Neural cell (in vitro differentiated cells): Measurements from ENCODE around the gene SUGCT. TPM values are rescaled to one million over a fixed set of nuclear protein-coding genes. Genes with fewer than 3 reads are reported as not detected.

Experiments
- H2AFZ ChIP-seq: fragments of 200-600, 300-800 bp; sonication (generic), shearing (Covaris generic); 2 replicates; pipeline ENCODE4 v1.6.0; 2014; ENCODE audit warnings: low read depth, mild to moderate bottlenecking, antibody characterized with exemption, low read length, moderate library complexity
- H3F3A ChIP-seq: fragments of 200-600 bp; shearing (Covaris generic); 2 replicates; pipeline ENCODE4 v1.6.1; 2016; ENCODE audit warnings: mild to moderate bottlenecking, moderate library complexity, mixed read lengths, antibody characterized with exemption, low read length; ENCODE audit not compliant: insufficient read depth, poor library complexity, severe bottlenecking
- H3K27ac ChIP-seq: fragments of 200-600, 300-800 bp; sonication (generic), shearing (Covaris generic); 2 replicates; pipeline ENCODE4 v1.5.1; 2014; ENCODE audit warnings: mild to moderate bottlenecking, low read length, moderate library complexity
- H3K27me3 ChIP-seq: fragments of 300-800, 200-600 bp; sonication (generic), shearing (Covaris generic); 2 replicates; pipeline ENCODE4 v1.6.0; 2014; ENCODE audit warnings: mild to moderate bottlenecking, low read depth, low read length, moderate library complexity; ENCODE audit not compliant: insufficient read depth
- H3K36me3 ChIP-seq: fragments of 300-800, 200-600 bp; sonication (generic), shearing (Covaris generic); 2 replicates; pipeline ENCODE4 v1.5.1; 2014; ENCODE audit warnings: mild to moderate bottlenecking, antibody characterized with exemption, low read length, moderate library complexity; ENCODE audit not compliant: insufficient read depth
- H3K4me2 ChIP-seq: fragments of 300-800, 200-600 bp; sonication (generic), shearing (Covaris generic); 2 replicates; pipeline ENCODE4 v1.6.0; 2014; ENCODE audit warnings: mild to moderate bottlenecking, low read length
- H3K4me3 ChIP-seq: fragments of 300-800, 200-600 bp; sonication (generic), shearing (Covaris generic); 2 replicates; pipeline ENCODE4 v1.5.1; 2014; ENCODE audit warnings: mild to moderate bottlenecking, low read length, moderate library complexity
- H3K79me2 ChIP-seq: fragments of 200-600 bp; shearing (Covaris generic); replicated peaks from 2 replicates; pipeline ENCODE4 v1.6.0; 2014; ENCODE audit warnings: mild to moderate bottlenecking, low read length, moderate library complexity; ENCODE audit not compliant: insufficient read depth
- H3K9ac ChIP-seq: fragments of 300-800, 200-600 bp; sonication (generic), shearing (Covaris generic); 2 replicates; pipeline ENCODE4 v1.6.1; 2016; ENCODE audit warnings: mild to moderate bottlenecking, low read length, mixed read lengths
- H3K9me2 ChIP-seq: fragments of 200-600 bp; shearing (Covaris generic); 2 replicates; pipeline ENCODE4 v1.6.1; 2016; ENCODE audit warnings: mild to moderate bottlenecking, low read length, mixed read lengths; ENCODE audit not compliant: insufficient read depth
- H3K9me3 ChIP-seq: fragments of 200-600, 300-800 bp; sonication (generic), shearing (Covaris generic); 2 replicates; pipeline ENCODE4 v1.6.1; 2016; ENCODE audit warnings: mild to moderate bottlenecking, mixed run types, low read length, moderate library complexity, mixed read lengths
- H4K20me1 ChIP-seq: fragments of 200-600 bp; shearing (Covaris generic); 2 replicates; pipeline ENCODE4 v1.6.1; 2016; ENCODE audit warnings: mild to moderate bottlenecking, mixed run types; ENCODE audit not compliant: insufficient read depth
- EP300 ChIP-seq: fragments of 450-650 bp; conservative IDR thresholded peaks from 2 replicates; pipeline ENCODE4 v1.6.1; 2014; ENCODE audit warnings: antibody characterized with exemption, mild to moderate bottlenecking, moderate library complexity; ENCODE audit not compliant: poor library complexity, severe bottlenecking
- EZH2 ChIP-seq: fragments of 200-600, 300-800 bp; shearing (Covaris generic), sonication (generic); IDR thresholded peaks from 2 replicates; pipeline ENCODE4 v1.6.1; 2014; ENCODE audit warnings: antibody characterized with exemption, low read length, borderline replicate concordance, mild to moderate bottlenecking; ENCODE audit not compliant: insufficient read depth, poor library complexity, severe bottlenecking
- MXI1 ChIP-seq: fragments of 450-650 bp; conservative IDR thresholded peaks from 2 replicates; pipeline ENCODE4 v1.6.1; 2014; ENCODE audit warnings: antibody characterized with exemption, mild to moderate bottlenecking; ENCODE audit not compliant: poor library complexity, severe bottlenecking
- POLR2AphosphoS5 ChIP-seq: IDR thresholded peaks from 2 replicates; pipeline ENCODE4 v1.6.1; 2012
- RAD21 ChIP-seq: fragments of 450-650 bp; conservative IDR thresholded peaks from 2 replicates; pipeline ENCODE4 v1.6.1; 2014; ENCODE audit warnings: antibody characterized with exemption, mild to moderate bottlenecking, moderate library complexity
- SMC3 ChIP-seq: fragments of 450-650 bp; conservative IDR thresholded peaks from 2 replicates; pipeline ENCODE4 v1.6.1; 2014; ENCODE audit warnings: antibody characterized with exemption, mild to moderate bottlenecking, moderate library complexity; ENCODE audit not compliant: poor library complexity
- TAF1 ChIP-seq: IDR thresholded peaks from 2 replicates; pipeline ENCODE4 v1.6.1; 2012; ENCODE audit warnings: low read depth
- polyA plus RNA-seq: library from polyadenylated mRNA; depleted of rRNA; stranded (reverse); fragments of >200 nt; gene quantifications from 2 replicates; pipeline ENCODE4 v1.2.3, GENCODE V29; 2014
- TF ChIP-seq, protein P1 (sequence below): fragments of 450-650 bp; IDR thresholded peaks from 2 replicates; pipeline ENCODE4 v1.5.1; 2014; ENCODE audit warnings: antibody characterized with exemption, mild to moderate bottlenecking, moderate library complexity; ENCODE audit not compliant: poor library complexity, severe bottlenecking
- TF ChIP-seq, protein P2 (sequence below): IDR thresholded peaks from 2 replicates; pipeline ENCODE4 v1.6.1; 2012; ENCODE audit warnings: borderline replicate concordance

The SUGCT gene
- polyA plus RNA-seq, 1 donor from 2014 or later = not detected

DNA sequence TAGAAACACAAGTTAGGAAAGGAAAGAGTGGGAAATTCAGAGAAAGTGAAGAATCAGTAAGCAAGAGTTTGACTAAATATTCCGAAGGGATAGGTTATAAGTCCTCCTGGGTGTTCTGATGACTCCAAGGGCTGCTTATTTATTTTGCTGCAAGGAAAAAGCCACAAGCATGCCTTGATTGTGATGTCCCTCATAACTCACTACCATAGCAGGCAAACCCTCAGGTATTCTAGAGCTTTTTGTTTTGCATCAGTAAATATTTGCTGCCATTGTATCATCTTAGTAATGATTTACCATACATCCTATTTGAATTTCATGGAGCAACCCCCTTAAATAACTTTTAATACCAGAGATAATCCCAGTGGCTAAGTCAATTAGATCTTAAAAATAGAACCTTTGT is 688.1 kb downstream of the SUGCT start:
- H3K9me2 ChIP-seq = no peaks in the 10 kb centered on the region
- no peak overlapping the region for H3K4me3 ChIP-seq
- no peak overlapping the region for H3K27ac ChIP-seq
- TF ChIP-seq TAF1 (no peak), MXI1 (no peak), SMC3 (no peak), POLR2AphosphoS5 (no peak), EP300 (no peak), EZH2 (no peak), RAD21 (no peak)
- TF ChIP-seq, protein P1, sequence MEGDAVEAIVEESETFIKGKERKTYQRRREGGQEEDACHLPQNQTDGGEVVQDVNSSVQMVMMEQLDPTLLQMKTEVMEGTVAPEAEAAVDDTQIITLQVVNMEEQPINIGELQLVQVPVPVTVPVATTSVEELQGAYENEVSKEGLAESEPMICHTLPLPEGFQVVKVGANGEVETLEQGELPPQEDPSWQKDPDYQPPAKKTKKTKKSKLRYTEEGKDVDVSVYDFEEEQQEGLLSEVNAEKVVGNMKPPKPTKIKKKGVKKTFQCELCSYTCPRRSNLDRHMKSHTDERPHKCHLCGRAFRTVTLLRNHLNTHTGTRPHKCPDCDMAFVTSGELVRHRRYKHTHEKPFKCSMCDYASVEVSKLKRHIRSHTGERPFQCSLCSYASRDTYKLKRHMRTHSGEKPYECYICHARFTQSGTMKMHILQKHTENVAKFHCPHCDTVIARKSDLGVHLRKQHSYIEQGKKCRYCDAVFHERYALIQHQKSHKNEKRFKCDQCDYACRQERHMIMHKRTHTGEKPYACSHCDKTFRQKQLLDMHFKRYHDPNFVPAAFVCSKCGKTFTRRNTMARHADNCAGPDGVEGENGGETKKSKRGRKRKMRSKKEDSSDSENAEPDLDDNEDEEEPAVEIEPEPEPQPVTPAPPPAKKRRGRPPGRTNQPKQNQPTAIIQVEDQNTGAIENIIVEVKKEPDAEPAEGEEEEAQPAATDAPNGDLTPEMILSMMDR = no peak
- TF ChIP-seq, protein P2, sequence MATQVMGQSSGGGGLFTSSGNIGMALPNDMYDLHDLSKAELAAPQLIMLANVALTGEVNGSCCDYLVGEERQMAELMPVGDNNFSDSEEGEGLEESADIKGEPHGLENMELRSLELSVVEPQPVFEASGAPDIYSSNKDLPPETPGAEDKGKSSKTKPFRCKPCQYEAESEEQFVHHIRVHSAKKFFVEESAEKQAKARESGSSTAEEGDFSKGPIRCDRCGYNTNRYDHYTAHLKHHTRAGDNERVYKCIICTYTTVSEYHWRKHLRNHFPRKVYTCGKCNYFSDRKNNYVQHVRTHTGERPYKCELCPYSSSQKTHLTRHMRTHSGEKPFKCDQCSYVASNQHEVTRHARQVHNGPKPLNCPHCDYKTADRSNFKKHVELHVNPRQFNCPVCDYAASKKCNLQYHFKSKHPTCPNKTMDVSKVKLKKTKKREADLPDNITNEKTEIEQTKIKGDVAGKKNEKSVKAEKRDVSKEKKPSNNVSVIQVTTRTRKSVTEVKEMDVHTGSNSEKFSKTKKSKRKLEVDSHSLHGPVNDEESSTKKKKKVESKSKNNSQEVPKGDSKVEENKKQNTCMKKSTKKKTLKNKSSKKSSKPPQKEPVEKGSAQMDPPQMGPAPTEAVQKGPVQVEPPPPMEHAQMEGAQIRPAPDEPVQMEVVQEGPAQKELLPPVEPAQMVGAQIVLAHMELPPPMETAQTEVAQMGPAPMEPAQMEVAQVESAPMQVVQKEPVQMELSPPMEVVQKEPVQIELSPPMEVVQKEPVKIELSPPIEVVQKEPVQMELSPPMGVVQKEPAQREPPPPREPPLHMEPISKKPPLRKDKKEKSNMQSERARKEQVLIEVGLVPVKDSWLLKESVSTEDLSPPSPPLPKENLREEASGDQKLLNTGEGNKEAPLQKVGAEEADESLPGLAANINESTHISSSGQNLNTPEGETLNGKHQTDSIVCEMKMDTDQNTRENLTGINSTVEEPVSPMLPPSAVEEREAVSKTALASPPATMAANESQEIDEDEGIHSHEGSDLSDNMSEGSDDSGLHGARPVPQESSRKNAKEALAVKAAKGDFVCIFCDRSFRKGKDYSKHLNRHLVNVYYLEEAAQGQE = no peak
- no peaks in the 10 kb centered on the region for H3K27me3 ChIP-seq
- no peak overlapping the region for H3K9ac ChIP-seq
- no peaks in the 10 kb centered on the region for H3K9me3 ChIP-seq
- no peaks in the 10 kb centered on the region for H3K79me2 ChIP-seq
- H3K4me2 ChIP-seq = no peak overlapping the region
- no peaks in the 10 kb centered on the region for H3K36me3 ChIP-seq
- H4K20me1 ChIP-seq = no peaks in the 10 kb centered on the region
- H2AFZ ChIP-seq = no peak overlapping the region
- H3F3A ChIP-seq = no peaks in the 10 kb centered on the region

DNA sequence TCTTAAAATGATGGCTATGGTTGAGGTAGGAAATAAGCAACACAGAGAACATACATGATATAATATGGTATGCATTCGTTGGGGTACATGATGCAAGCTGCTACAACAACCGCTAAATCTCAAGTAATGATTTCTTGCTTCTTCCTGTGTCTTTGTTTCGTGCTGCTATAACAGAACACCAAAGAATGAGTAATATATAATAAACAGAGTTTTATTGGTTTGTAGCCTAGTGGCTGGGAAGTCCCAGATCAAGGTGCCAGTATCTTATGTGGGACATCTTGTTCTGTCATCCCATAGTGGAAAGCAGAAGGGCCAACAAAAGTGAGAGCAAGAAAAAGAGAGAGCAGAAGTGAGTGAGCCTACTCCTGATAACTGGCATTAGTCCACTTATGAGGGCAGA is 689.7 kb downstream of the SUGCT start:
- H3K4me3 ChIP-seq = no peak overlapping the region
- TF ChIP-seq SMC3 (no peak), MXI1 (no peak), EP300 (no peak), POLR2AphosphoS5 (no peak), EZH2 (no peak), RAD21 (no peak), TAF1 (no peak)
- TF ChIP-seq, protein P1 = no peak
- TF ChIP-seq, protein P2 = no peak
- H3F3A ChIP-seq = no peaks in the 10 kb centered on the region
- H3K4me2 ChIP-seq = no peak overlapping the region
- H3K9ac ChIP-seq = no peak overlapping the region
- H3K9me2 ChIP-seq = no peaks in the 10 kb centered on the region
- no peaks in the 10 kb centered on the region for H4K20me1 ChIP-seq
- H3K27ac ChIP-seq = no peak overlapping the region
- no peaks in the 10 kb centered on the region for H3K27me3 ChIP-seq
- H3K36me3 ChIP-seq = no peaks in the 10 kb centered on the region
- H3K9me3 ChIP-seq = no peaks in the 10 kb centered on the region
- H2AFZ ChIP-seq = no peak overlapping the region
- no peaks in the 10 kb centered on the region for H3K79me2 ChIP-seq
